Measurements from ENCODE around the gene ZNF668.
A peak's percentile ranks its signal among the peaks of the same experiment; 100 is the strongest.

ZNF668 gene

GRCh38 chr16:31073970-31074813 is at the start of gene ZNF668, which contains the start of gene ZNF646:
Gene ZNF668, minus strand, starts transcription at chr16:31074240. Its CDS starts 9,781 bp downstream, at chr16:31064459.
Gene ZNF646, plus strand, starts transcription at chr16:31074422. Its CDS starts 1,903 bp downstream, at chr16:31076325.
- DNase-seq: peak; percentile 98

- no peak for DNase-seq
Measured at GRCh38 chr16:31120129-31120528, 46.1 kb upstream of the ZNF668 start.

GRCh38 chr16:31118223-31119155 is 44.4 kb upstream of the ZNF668 start:
- DNase-seq: no peak

- peak; percentile 94 for DNase-seq
Measured at GRCh38 chr16:31117384-31118222, 43.6 kb upstream of the ZNF668 start, which contains the start of gene KAT8. Gene KAT8, plus strand, starts transcription at chr16:31117664. Its CDS starts 18 bp downstream, at chr16:31117682.

- DNase-seq: no peak
Measured at GRCh38 chr16:31114468-31114867, 40.4 kb upstream of the ZNF668 start.

GRCh38 chr16:31113121-31114120 is 39.4 kb upstream of the ZNF668 start:
- DNase-seq: no peak

- DNase-seq: no peak
Measured at GRCh38 chr16:31112711-31113110, 38.7 kb upstream of the ZNF668 start.

- DNase-seq: no peak
Measured at GRCh38 chr16:31111881-31112466, 37.9 kb upstream of the ZNF668 start.

GRCh38 chr16:31110106-31111034 is 36.3 kb upstream of the ZNF668 start:
- DNase-seq: no peak

- no peak for DNase-seq
Measured at GRCh38 chr16:31109622-31110021, 35.6 kb upstream of the ZNF668 start.

- DNase-seq: no peak
Measured at GRCh38 chr16:31108794-31109558, 34.9 kb upstream of the ZNF668 start.

GRCh38 chr16:31108035-31108793 is 34.2 kb upstream of the ZNF668 start, which contains the start of gene BCKDK:
Gene BCKDK, plus strand, starts transcription at chr16:31108386. Its CDS starts 838 bp downstream, at chr16:31109224.
- peak; percentile 51 for DNase-seq

- DNase-seq: no peak
Measured at GRCh38 chr16:31107465-31107867, 33.4 kb upstream of the ZNF668 start.

GRCh38 chr16:31106509-31107464 is 32.7 kb upstream of the ZNF668 start:
- no peak for DNase-seq

- no peak for DNase-seq
Measured at GRCh38 chr16:31105677-31106213, 31.7 kb upstream of the ZNF668 start.

Data from NCI-H1105 treated with DMSO at 0.1 percent for 48 hours (cell line).